GM10248 (cell line): ENCODE measurements around the gene BCL2A1.
"Not testable (repeated sequence)": the region's sequence is repeated elsewhere in the genome, so short reads cannot be mapped to it uniquely, and the experiment has no call there.

ENCODE experiments used
- CTCF ChIA-PET: fragments of 300-600 bp; sonication (Branson Sonifier 250); formaldehyde crosslinking; extraction: SDS; loops from one replicate; lab custom pipeline; 2021; ENCODE audit warnings: antibody characterized with exemption; lab: Yijun Ruan, JAX
- POLR2A ChIA-PET: fragments of 350-650 bp; sonication (Branson Sonifier 250); formaldehyde crosslinking; extraction: SDS; loops from one replicate; lab custom pipeline; 2020; ENCODE audit warnings: antibody characterized with exemption; lab: Yijun Ruan, JAX
- DNase-seq: peaks from one replicate; pipeline ENCODE4 v3.0.0; 2012; ENCODE audit errors: extremely low spot score
- CTCF ChIP-seq: IDR thresholded peaks from 2 replicates; pipeline ENCODE4 v1.5.1; 2012; ENCODE audit warnings: mild to moderate bottlenecking, low read depth; ENCODE audit errors: extremely low read depth, missing control alignments, control extremely low read depth

BCL2A1 gene

GRCh38 chr15:79933231-79933630 lies 37.8 kb downstream of the BCL2A1 start:
- CTCF ChIA-PET: interaction anchor here (1.3 to 1.4 kb wide), 2 partner anchors 20 to 37 kb away, joined by 3 read pairs; no protein-coding TSS in a partner anchor
- no peak for TF ChIP-seq CTCF
- no peak for DNase-seq
- POLR2A ChIA-PET: no interaction called here

- CTCF ChIA-PET: interaction anchor here (1.2 to 1.5 kb wide), 6 partner anchors 9 to 60 kb away, joined by 3 to 4 read pairs (median 3); no protein-coding TSS in a partner anchor
- TF ChIP-seq CTCF: no peak
- DNase-seq: no peak
- POLR2A ChIA-PET: interaction anchor here (1.0 kb wide), 1 partner anchor 9 kb away, joined by 3 read pairs; no protein-coding TSS in a partner anchor
Measured at GRCh38 chr15:79932447-79932846, 38.5 kb downstream of the BCL2A1 start.

GRCh38 chr15:79930516-79930915 lies 40.5 kb downstream of the BCL2A1 start:
- ChIA-PET POLR2A (no interaction called here), CTCF (no interaction called here)
- no peak for TF ChIP-seq CTCF
- no peak for DNase-seq

GRCh38 chr15:79929412-79929811 lies 41.6 kb downstream of the BCL2A1 start:
- DNase-seq: no peak
- TF ChIP-seq CTCF: no peak
- POLR2A ChIA-PET: no interaction called here
- CTCF ChIA-PET: no interaction called here

- POLR2A ChIA-PET, CTCF ChIA-PET: not testable (repeated sequence)
Measured at GRCh38 chr15:79926116-79926515, 44.9 kb downstream of the BCL2A1 start.

GRCh38 chr15:79924379-79924778 lies 46.6 kb downstream of the BCL2A1 start:
- CTCF ChIA-PET: no interaction called here
- no peak for DNase-seq
- no peak for TF ChIP-seq CTCF
- POLR2A ChIA-PET: no interaction called here

More at GRCh38 chr15:79926116-79926515, 44.9 kb downstream of the BCL2A1 start:
- DNase-seq: not testable (repeated sequence)

- CTCF ChIA-PET: interaction anchor here (1.1 to 2.8 kb wide), 7 partner anchors 9 to 70 kb away, joined by 3 to 16 read pairs (median 5); partner anchors contain the start of genes BCL2A1 and MTHFS
- no peak for TF ChIP-seq CTCF
- POLR2A ChIA-PET: interaction anchor here (0.5 to 1.6 kb wide), 13 partner anchors 8 to 253 kb away, joined by 3 to 12 read pairs (median 3); no protein-coding TSS in a partner anchor
- peak; percentile 99 for DNase-seq
Measured at GRCh38 chr15:79923515-79924169, 47.4 kb downstream of the BCL2A1 start.
